Aorta (tissue), 5 donors: ENCODE measurements around the gene TMCC3. TPM values are rescaled to one million over a fixed set of nuclear protein-coding genes. Genes with fewer than 3 reads are reported as not detected.

Source experiments
- ATAC-seq: fragments of 200-7000 bp; cut with Tn5 transposase; one replicate; pipeline ENCODE4 v1.9.1; 2022; ENCODE audit warnings: moderate library complexity; ENCODE audit not compliant: low FRiP score
- DNase-seq, 2 donors: peaks; one replicate each; pipeline ENCODE4 v3.0.0-alpha.2; 2020
- H3K27ac ChIP-seq, 2 donors: one replicate each; pipeline ENCODE4 v1.5.1; 2013; ENCODE audit warnings: low read length in 2 of 2, mild to moderate bottlenecking in 2 of 2, moderate library complexity in 2 of 2, control low read depth in 1 of 2, inconsistent platforms in 1 of 2, low read depth in 1 of 2
- H3K27me3 ChIP-seq, 2 donors: one replicate each; pipeline ENCODE4 v1.6.1; 2013; ENCODE audit warnings: control low read depth in 1 of 2, low read length in 1 of 2, mild to moderate bottlenecking in 1 of 2, moderate library complexity in 1 of 2; ENCODE audit not compliant: insufficient read depth in 2 of 2, control insufficient read depth in 1 of 2
- H3K36me3 ChIP-seq, 2 donors: one replicate each; pipeline ENCODE4 v1.6.1; 2013; ENCODE audit warnings: control low read depth in 1 of 2, low read length in 1 of 2, mild to moderate bottlenecking in 1 of 2; ENCODE audit not compliant: insufficient read depth in 2 of 2, control insufficient read depth in 1 of 2
- H3K4me1 ChIP-seq, 2 donors: one replicate each; pipeline ENCODE4 v1.6.1; 2013; ENCODE audit warnings: low read length in 2 of 2, control low read depth in 1 of 2, mild to moderate bottlenecking in 1 of 2, moderate library complexity in 1 of 2; ENCODE audit not compliant: insufficient read depth in 2 of 2, control insufficient read depth in 1 of 2
- H3K4me3 ChIP-seq, 2 donors: one replicate each; pipeline ENCODE4 v1.5.1; 2013; ENCODE audit warnings: low read length in 2 of 2, control low read depth in 1 of 2, mild to moderate bottlenecking in 1 of 2
- H3K9me3 ChIP-seq: one replicate; pipeline ENCODE4 v1.6.1; 2013; ENCODE audit warnings: mild to moderate bottlenecking, low read length; ENCODE audit not compliant: control insufficient read depth
- WGBS, 2 donors: extraction: QIAGEN DNeasy Blood & Tissue Kit; methylation state at CpG; one replicate each; pipeline ENCODE4 v1.1.7; 2013; 5-methylcytosine and 5-hydroxymethylcytosine counted together
- intact Hi-C, 2 donors: fragments of 100-400 bp; cut with DNase I; formaldehyde crosslinking; loops; one replicate each; pipeline versions ENCODE4 v1.14.2 to v1.15.0; 2022
- polyA plus RNA-seq, 2 donors: library from polyadenylated mRNA; stranded (reverse); fragments of 200-250 nt; gene quantifications; one replicate each; pipeline ENCODE4 v1.2.3, GENCODE V29; 2013
- total RNA-seq, 2 donors: library from RNA; stranded (reverse); fragmentation: NEBNext Ultra II Directional; extraction: Animal tissue kit (Norgen Biotek cat#: 25700); gene quantifications; one replicate each; pipeline ENCODE4 v1.2.1, GENCODE V29; 2021
- donor health status: healthy with polysubstance abuse.
- donor health status: Bipolar disorder and iron deficiency.
- donor health status: DM: no; HTN: no; CAD: no.
- donor health status: DM: no; HTN: no; CAD: no.
- donor health status: DM: yes; HTN: yes; CAD: no.

The TMCC3 gene
- total and polyA plus RNA-seq, 4 donors = 0.74 to 16.8 (median 12.5) TPM

GRCh38 chr12:94585626-94586025 lies 64.7 kb downstream of the TMCC3 start:
- no peaks in the 10 kb centered on the region for H3K9me3 ChIP-seq
- intact Hi-C loops = no loop called here
- ATAC-seq (no peak), DNase-seq (no peak)
- 83 to 94% methylated on average over 3 of the region's 3 CpGs for WGBS, 2 donors
- H3K27me3 ChIP-seq = no peaks in the 10 kb centered on the region
- no peaks in the 10 kb centered on the region for H3K36me3 ChIP-seq
- H3K4me3 ChIP-seq = no peak overlapping the region
- H3K27ac ChIP-seq = no peak overlapping the region
- H3K4me1 ChIP-seq = no peaks in the 10 kb centered on the region

DNA sequence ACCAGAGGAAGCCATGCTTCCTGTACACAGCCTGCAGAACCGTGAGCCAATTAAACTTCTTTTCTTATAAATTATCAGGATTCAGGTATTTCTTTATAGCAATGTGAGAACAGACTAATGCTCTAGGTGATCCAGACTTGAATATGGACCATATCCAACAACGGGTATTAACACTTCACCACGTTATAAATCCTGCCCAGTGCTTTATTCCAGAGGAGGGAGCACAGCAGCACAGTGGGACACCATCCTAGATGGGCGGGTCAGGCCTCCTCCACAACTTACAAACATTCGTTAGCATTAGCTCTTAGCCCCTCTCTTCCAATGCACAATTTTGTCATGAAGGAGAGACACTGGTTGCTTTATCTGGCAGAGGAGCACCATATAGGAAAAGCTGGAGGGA lies 66.0 kb downstream of the TMCC3 start:
- DNase-seq = no peak
- no peak for ATAC-seq
- WGBS, 2 donors = 77 to 80% methylated on average over 5 of the region's 5 CpGs
- Histone ChIP-seq H3K27ac (no peak overlapping the region), H3K36me3 (no peaks in the 10 kb centered on the region), H3K4me3 (no peak overlapping the region), H3K9me3 (no peaks in the 10 kb centered on the region), H3K27me3 (no peaks in the 10 kb centered on the region), H3K4me1 (no peaks in the 10 kb centered on the region)
- intact Hi-C loops = no loop called here

DNA sequence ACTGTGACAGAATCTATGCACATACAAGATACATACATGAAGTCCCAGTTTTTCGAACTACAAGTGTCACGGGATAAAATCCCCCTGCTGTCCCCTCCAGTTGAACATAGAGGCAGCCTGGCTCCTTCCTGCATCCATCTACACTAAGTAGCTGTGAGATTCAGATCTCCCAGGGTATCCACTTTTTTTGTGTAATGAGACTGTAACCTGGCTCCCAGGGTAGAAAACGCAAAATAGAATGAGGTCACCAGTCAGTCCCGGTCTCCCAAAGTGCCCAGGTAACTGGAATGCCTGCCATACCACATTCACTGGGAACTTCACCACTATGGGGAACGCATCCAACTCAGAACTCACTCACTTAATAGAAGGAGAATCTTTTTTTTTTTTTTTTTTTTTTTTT lies 67.8 kb downstream of the TMCC3 start:
- DNase-seq = no peak
- H3K36me3 ChIP-seq = no peaks in the 10 kb centered on the region
- H3K27me3 ChIP-seq = no peaks in the 10 kb centered on the region
- H3K4me1 ChIP-seq = no peaks in the 10 kb centered on the region
- 95 to 96% methylated on average over 5 of the region's 5 CpGs for WGBS, 2 donors
- no peaks in the 10 kb centered on the region for H3K9me3 ChIP-seq
- intact Hi-C loops = no loop called here
- no peak overlapping the region for H3K27ac ChIP-seq
- ATAC-seq = no peak
- H3K4me3 ChIP-seq = no peak overlapping the region

DNA sequence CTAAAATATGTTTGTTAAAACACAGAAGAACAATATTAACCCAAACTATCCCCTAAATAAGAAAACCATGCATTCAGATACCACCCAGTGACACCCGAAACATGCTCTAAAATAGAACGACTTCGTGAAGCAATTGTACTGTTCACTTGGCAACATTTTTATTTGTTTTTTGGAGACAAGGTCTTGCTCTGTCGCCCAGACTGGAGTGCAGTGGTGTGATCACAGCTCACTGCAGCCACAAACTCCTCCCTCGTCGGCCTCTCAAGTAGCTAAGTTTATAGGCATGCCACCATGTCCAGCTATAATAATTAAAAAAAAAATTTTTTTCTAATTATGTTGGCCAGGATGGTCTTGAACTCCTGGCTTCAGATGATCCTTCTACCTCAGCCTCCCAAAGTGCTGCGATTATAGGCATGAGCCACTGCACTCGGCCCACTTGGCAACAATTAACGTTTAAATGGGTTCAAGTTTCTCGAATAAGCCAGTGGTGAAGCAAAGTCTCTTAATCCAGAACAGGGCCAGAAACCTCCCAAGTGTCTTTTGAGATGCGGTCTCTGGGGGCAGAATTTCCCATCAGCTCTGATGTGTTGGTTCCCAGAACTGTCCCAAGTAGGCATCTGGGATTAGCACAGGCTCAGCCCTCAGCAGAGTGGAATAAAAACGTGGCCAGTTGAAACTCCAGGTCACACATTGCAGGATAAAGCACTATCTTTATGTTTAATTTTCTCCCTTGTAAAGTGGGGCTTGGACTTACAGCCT lies 74.5 kb downstream of the TMCC3 start:
- no peak for ATAC-seq

DNA sequence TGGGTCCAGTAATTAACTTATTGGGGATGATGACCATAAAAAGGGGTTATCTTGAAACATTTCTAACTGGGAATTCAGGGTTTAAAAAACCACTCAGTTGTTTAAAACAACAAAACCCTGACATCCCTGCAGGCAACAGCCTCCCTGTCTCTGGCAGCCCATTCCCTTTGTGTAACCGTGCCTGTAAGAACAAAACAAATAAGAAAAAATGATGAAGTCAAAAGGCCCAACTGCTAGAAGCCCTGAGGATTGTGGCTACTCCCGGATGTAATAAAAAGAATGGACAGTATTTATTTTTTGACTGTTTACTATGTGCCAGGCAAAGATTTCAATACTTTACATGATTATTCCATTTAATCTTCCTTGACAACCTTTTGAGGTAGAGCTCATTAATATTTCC lies 75.3 kb downstream of the TMCC3 start:
- Histone ChIP-seq H3K9me3 (no peaks in the 10 kb centered on the region), H3K27me3 (no peaks in the 10 kb centered on the region), H3K27ac (no peak overlapping the region), H3K36me3 (no peaks in the 10 kb centered on the region), H3K4me1 (no peaks in the 10 kb centered on the region), H3K4me3 (no peak overlapping the region)
- ATAC-seq (no peak), DNase-seq (no peak)
- WGBS, 2 donors = 75 to 81% methylated on average over 2 of the region's 2 CpGs
- intact Hi-C loops = no loop called here

More for the DNA sequence above, 74.5 kb downstream of the TMCC3 start:
- H3K27me3 ChIP-seq = no peaks in the 10 kb centered on the region
- DNase-seq = no peak
- no peaks in the 10 kb centered on the region for H3K4me1 ChIP-seq
- no peak overlapping the region for H3K4me3 ChIP-seq
- intact Hi-C loops = no loop called here
- 72 to 75% methylated on average over 12 of the region's 12 CpGs for WGBS, 2 donors
- no peak overlapping the region for H3K27ac ChIP-seq
- no peaks in the 10 kb centered on the region for H3K36me3 ChIP-seq
- no peaks in the 10 kb centered on the region for H3K9me3 ChIP-seq

GRCh38 chr12:94571556-94571955 lies 78.8 kb downstream of the TMCC3 start:
- H3K9me3 ChIP-seq = no peaks in the 10 kb centered on the region
- no peaks in the 10 kb centered on the region for H3K27me3 ChIP-seq
- no peaks in the 10 kb centered on the region for H3K36me3 ChIP-seq
- peak; percentile 39 for ATAC-seq
- no peak overlapping the region for H3K4me3 ChIP-seq
- DNase-seq = no peak
- no peak overlapping the region for H3K27ac ChIP-seq
- intact Hi-C loops = no loop called here
- 56 to 58% methylated on average over 12 of the region's 12 CpGs for WGBS, 2 donors
- no peaks in the 10 kb centered on the region for H3K4me1 ChIP-seq

- intact Hi-C loops = no loop called here
- 88 to 90% methylated on average over 7 of the region's 7 CpGs for WGBS, 2 donors
- DNase-seq (no peak), ATAC-seq (no peak)
- no peak overlapping the region for H3K4me3 ChIP-seq
- no peaks in the 10 kb centered on the region for H3K4me1 ChIP-seq
- H3K36me3 ChIP-seq = no peaks in the 10 kb centered on the region
- no peaks in the 10 kb centered on the region for H3K27me3 ChIP-seq
- no peaks in the 10 kb centered on the region for H3K9me3 ChIP-seq
- no peak overlapping the region for H3K27ac ChIP-seq
These were observed 80.2 kb downstream of the TMCC3 start for GRCh38 chr12:94570161-94570560.

DNA sequence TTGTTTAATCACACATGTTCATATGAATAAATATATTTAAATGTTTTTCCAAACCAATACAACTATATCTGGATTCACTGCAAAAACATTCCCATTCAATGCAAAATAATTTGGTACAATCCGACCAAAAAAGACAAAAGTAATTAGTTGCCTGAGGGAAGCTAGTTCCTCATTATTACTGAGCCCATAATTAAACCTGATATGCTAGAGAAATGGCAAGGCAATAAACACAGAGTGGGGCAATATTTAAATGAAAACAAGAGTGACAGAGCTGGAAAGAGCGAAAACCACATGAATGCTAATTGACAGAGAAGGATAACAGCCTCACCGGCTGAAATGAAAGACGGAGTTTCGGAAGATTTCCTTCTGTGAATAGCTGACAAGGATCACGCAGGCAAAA lies 82.6 kb downstream of the TMCC3 start:
- ATAC-seq = no peak
- Histone ChIP-seq H3K27ac (no peak overlapping the region), H3K4me3 (no peak overlapping the region), H3K27me3 (no peaks in the 10 kb centered on the region), H3K4me1 (no peaks in the 10 kb centered on the region), H3K36me3 (no peaks in the 10 kb centered on the region), H3K9me3 (no peaks in the 10 kb centered on the region)
- WGBS, 2 donors = 95 to 97% methylated on average over 6 of the region's 6 CpGs
- no peak for DNase-seq
- intact Hi-C loops = no loop called here

- H3K4me3 ChIP-seq = no peak overlapping the region
- no peak overlapping the region for H3K27ac ChIP-seq
- 90 to 93% methylated on average over 8 of the region's 8 CpGs for WGBS, 2 donors
- H3K27me3 ChIP-seq = no peaks in the 10 kb centered on the region
- H3K9me3 ChIP-seq = no peaks in the 10 kb centered on the region
- intact Hi-C loops = no loop called here
- no peaks in the 10 kb centered on the region for H3K36me3 ChIP-seq
- ATAC-seq (no peak), DNase-seq (no peak)
- H3K4me1 ChIP-seq = no peaks in the 10 kb centered on the region
These were observed 84.0 kb downstream of the TMCC3 start for GRCh38 chr12:94566345-94566744.
